Measurements from ENCODE around the gene TP53TG3.
"Not testable (repeated sequence)": the region's sequence is repeated elsewhere in the genome, so short reads cannot be mapped to it uniquely, and the experiment has no call there.

GRCh38 chr16:32676065-32676464, at the start of gene TP53TG3:
- TF ChIP-seq SMAD3 (CRISPR knock-in tag; conservative IDR thresholded peaks at IDR 0.05); CBX5 (IDR thresholded peaks at IDR 0.05; ENCODE audit: borderline replicate concordance, low read depth); CTCF (IDR thresholded peaks at IDR 0.05 in 2 of 3, conservative IDR thresholded peaks at IDR 0.05 in 1 of 3; ENCODE audit: insufficient read depth in 2 of 3, low read depth in 1 of 3, low read length in 3 of 3); POLR2AphosphoS5 (IDR thresholded peaks at IDR 0.05; ENCODE audit: control insufficient read depth, insufficient read depth, low read depth, low read length); FOXJ3 (CRISPR knock-in tag; IDR thresholded peaks at IDR 0.05); GABPA (tag; conservative IDR thresholded peaks at IDR 0.05; ENCODE audit: low read depth); FOXJ2 (tag; IDR thresholded peaks at IDR 0.05): not testable (repeated sequence)
- TF ChIP-seq, protein P1, sequence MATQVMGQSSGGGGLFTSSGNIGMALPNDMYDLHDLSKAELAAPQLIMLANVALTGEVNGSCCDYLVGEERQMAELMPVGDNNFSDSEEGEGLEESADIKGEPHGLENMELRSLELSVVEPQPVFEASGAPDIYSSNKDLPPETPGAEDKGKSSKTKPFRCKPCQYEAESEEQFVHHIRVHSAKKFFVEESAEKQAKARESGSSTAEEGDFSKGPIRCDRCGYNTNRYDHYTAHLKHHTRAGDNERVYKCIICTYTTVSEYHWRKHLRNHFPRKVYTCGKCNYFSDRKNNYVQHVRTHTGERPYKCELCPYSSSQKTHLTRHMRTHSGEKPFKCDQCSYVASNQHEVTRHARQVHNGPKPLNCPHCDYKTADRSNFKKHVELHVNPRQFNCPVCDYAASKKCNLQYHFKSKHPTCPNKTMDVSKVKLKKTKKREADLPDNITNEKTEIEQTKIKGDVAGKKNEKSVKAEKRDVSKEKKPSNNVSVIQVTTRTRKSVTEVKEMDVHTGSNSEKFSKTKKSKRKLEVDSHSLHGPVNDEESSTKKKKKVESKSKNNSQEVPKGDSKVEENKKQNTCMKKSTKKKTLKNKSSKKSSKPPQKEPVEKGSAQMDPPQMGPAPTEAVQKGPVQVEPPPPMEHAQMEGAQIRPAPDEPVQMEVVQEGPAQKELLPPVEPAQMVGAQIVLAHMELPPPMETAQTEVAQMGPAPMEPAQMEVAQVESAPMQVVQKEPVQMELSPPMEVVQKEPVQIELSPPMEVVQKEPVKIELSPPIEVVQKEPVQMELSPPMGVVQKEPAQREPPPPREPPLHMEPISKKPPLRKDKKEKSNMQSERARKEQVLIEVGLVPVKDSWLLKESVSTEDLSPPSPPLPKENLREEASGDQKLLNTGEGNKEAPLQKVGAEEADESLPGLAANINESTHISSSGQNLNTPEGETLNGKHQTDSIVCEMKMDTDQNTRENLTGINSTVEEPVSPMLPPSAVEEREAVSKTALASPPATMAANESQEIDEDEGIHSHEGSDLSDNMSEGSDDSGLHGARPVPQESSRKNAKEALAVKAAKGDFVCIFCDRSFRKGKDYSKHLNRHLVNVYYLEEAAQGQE (IDR thresholded peaks at IDR 0.05; ENCODE audit: borderline replicate concordance): not testable (repeated sequence)
- TF ChIP-seq, protein P1 (CRISPR knock-in tag; IDR thresholded peaks at IDR 0.05; ENCODE audit: low read depth): not testable (repeated sequence)
